HG03196 (cell line): ENCODE measurements around the gene METRN.

ENCODE experiments used
- ATAC-seq: cut with Tn5 transposase; IDR thresholded peaks from one replicate; pipeline ENCODE4 v1.9.1; 2021; ENCODE audit not compliant: unreplicated experiment

Gene METRN

DNA sequence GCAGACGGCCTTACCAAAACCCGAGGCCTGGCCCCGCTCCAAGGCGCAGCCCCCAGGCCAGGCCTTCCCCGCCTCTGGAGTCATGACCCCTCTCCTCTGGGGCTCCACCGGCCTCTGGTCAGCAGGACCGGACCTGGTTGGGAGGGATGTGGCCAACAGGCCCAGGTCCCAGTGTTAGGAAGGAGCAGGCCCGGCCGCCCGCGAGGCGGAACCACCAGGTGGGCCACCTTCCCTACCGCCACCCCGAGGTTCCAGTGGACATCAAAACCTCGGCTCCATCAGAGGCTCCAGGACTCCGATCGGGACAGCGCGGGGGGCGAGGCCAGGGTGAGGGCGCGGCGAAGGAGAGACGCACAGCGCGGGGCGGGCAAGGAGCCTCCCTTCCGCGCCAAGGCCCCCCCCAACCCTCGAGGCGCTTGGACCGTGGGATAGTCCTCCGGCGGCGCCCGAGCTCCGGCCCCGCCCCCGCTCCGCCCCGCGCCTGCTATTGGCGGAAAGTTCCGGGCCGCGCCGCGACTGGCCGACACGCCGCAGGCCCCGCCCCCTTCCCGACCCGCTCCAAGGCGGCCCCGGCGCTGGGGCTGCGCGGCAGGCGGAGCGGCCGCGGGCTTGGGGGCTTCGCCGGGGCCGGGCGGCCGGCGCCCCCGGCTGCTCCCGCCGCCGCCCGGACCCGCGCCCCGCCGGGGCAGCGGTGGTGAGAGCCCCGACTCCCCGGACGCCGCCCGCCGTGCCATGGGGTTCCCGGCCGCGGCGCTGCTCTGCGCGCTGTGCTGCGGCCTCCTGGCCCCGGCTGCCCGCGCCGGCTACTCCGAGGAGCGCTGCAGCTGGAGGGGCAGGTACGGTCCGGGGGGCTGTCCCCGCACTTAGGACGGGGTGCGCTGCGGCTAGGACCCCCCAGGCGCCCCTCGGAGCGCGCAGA lies at the start of gene METRN:
METRN (plus strand) TSS at position 561 of the 919 bp plus-strand sequence; CDS start at position 733, 172 bp downstream.
- ATAC-seq, result peak; percentile 54

DNA sequence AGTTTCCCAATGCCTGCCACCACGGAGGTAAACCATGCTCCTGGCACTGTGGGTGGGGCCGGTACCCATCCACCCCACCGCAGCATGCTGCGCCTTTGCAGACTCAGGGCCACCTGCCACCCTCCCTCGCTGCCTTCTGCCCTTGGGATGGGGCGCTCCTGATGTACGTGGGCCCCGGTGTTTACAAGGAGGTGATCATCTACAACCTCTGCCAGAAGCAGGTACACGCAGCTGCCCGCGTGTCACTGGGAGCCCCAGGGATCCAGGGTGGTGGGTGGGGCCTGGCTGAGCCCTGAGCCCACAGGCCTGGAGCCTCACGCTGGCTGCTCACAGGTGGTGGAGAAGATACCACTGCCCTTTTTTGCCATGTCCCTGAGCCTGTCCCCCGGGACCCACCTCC lies 48.3 kb upstream of the METRN start:
- ATAC-seq, result no peak

GRCh38 chr16:667113-667779 lies 47.7 kb upstream of the METRN start:
- no peak for ATAC-seq

DNA sequence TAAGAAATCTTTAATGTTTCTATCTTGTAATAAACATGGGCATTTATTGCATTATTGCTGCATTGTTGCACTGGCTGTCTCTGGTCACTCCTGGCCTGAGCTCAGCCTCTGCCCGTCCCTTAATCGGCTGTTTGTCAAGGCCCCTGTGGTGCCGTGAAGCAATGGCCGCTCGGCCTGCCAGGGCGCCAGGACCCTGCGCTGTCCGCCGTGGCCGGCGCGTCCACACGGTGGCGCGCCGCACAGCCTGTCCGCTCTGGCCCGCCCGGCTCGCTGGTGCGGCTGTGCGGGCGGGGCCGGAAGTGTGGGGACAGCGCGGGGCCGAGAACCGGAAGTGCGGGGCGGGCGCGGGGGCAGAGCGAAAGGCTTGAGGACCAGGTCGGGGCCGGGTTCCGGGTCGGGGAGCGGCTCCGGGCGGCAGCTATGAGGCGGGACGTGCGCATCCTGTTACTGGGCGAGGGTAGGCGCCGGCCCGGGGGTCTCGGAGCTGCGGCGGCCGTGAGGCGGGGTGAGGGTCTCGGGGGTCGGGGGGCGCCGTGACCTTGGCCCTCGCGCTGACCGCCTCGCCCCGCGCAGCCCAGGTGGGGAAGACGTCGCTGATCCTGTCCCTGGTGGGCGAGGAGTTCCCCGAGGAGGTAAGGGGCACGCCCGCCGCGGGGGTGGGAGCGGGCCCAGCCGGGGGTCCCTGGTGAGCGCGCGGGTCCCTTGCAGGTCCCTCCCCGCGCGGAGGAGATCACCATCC lies 47.0 kb upstream of the METRN start, which contains the start of gene RHOT2:
RHOT2 (plus strand) TSS at position 353 of the 739 bp plus-strand sequence; CDS start at position 421, 68 bp downstream.
- peak; percentile 65 for ATAC-seq

- ATAC-seq, result no peak
Measured at GRCh38 chr16:668519-669171, 46.3 kb upstream of the METRN start.

DNA sequence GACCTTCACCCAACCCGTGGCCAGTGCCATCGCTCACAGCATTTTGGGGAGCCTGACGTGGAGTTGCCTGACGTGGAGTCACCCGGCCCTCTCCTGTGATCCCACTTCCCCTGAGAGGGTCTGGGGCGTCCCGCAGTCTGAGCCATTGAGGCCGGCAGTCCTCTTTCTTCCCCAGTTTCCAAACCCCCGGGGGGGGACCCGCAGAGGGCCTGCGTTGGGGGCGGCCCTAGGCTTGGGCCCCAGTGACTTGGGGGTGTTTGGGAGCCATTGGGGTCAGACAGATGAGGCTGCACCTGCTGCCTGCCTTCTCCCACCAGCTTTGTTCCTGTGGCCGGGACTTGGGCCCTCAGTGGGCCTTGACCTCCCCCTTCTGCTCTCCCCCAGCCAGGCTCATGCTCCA lies 45.3 kb upstream of the METRN start:
- no peak for ATAC-seq

DNA sequence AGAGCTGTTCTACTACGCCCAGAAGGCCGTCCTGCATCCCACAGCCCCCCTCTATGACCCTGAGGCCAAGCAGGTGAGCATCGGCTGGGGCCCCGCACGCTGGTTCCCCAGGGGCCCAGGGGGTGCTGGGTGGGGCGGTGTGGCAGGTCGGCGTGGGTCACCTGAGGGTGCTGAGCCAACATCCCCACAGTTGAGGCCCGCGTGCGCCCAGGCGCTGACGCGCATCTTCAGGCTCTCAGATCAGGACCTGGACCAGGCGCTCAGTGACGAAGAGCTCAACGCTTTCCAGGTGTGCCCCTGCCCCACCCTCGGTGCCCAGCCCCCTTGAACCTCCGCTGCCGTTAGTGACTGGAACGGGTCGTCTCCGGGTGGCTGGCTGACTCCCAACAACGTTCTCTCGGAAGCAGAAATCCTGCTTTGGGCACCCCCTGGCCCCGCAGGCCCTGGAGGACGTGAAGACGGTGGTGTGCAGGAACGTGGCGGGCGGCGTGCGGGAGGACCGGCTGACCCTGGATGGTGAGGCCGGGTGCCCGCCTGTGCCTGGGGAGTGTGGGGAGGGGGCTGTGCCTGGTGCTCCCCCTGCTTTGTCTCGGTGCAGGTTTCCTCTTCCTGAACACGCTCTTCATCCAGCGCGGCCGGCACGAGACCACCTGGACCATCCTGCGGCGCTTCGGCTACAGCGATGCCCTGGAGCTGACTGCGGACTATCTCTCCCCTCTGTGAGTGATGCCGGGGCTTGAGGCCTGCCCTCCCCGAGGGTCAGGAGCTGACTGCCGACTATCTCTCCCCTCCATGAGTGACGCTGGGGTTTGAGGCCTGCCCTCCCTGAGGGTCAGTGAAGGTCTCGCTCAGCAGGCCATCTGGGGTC lies 44.2 kb upstream of the METRN start:
- no peak for ATAC-seq

DNA sequence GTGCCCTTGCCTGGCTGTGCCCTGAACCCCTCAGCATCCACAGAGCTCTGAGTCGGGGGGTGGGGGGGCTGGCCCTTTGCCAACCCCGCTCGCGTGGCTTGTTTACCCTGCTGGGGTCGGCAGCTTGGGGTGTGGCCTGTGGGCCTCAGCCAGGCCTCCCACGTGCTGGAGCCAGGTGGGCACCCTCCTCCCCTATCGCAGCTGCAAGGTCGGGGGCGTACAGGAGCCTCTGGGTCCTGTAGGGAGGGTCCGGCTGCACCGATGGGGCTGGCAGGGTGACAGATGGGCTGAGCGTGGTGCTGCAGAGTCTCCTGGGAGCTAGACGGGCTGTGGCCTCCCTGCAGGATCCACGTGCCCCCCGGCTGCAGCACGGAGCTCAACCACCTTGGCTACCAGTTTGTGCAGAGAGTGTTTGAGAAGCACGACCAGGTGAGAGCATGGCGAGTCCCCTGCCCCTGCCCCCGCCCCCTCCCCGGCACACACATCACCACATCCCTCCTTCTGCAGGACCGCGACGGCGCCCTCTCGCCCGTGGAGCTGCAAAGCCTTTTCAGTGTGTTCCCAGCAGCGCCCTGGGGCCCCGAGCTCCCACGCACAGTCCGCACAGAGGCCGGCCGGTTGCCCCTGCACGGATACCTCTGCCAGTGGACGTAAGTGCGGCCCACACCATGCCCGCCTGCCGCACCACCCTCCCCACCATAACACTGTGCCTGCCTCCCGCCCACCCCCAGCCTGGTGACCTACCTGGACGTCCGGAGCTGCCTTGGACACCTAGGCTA lies 43.4 kb upstream of the METRN start:
- ATAC-seq, result no peak

- ATAC-seq, result no peak
Measured at GRCh38 chr16:672371-672770, 42.5 kb upstream of the METRN start.

DNA sequence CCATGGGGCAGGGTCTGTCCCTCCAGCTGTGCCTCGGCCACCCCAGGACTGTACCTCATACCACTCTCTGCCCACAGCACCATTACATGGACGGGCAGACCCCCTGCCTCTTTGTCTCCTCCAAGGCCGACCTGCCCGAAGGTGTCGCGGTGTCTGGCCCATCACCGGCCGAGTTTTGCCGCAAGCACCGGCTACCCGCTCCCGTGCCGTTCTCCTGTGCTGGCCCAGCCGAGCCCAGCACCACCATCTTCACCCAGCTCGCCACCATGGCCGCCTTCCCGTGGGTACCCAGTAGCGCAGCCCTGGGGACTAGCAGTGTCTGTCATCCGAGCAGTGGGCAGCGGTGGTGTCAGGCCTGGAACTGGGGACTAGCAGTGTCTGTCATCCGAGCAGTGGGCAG lies 42.1 kb upstream of the METRN start:
- no peak for ATAC-seq

GRCh38 chr16:673399-673991 lies 41.4 kb upstream of the METRN start:
- ATAC-seq, result no peak

DNA sequence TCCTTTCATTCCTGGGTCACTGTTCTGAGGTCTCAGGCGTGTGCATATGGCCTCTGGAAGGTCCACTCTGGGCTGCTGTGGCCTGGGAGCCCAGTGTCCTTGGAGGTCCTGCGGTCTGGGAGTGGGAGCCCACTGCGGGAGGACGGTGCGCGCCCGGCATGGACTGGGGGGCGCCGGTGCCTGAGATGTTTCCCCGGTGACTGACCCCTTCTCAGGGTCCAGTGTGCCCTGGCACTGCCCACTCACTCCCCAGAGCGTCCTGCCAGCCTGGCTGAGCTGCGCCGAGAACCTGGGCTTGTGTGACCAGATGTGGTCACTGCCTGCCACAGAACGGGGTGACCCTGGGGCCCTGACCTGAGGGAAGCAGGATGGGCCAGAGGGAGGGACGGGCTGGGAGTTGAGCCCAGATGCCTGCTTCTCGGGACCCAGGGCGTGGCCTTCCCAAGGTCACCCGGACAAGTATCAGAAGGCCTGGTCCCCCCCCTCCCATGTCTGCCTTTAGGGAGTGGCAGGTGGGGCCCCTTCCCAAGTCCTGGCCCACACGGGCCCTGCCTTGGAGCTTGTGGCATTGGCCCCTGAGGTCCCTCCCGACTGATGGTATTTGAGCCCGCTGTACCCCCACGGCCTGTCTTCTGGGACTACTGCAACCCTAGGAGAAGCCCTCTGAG lies 40.6 kb upstream of the METRN start:
- ATAC-seq, result no peak

- no peak for ATAC-seq
Measured at GRCh38 chr16:674968-675883, 39.7 kb upstream of the METRN start, which contains the start of gene RHBDL1. RHBDL1 (plus strand) TSS chr16:675671; CDS start chr16:675791, 120 bp downstream.

DNA sequence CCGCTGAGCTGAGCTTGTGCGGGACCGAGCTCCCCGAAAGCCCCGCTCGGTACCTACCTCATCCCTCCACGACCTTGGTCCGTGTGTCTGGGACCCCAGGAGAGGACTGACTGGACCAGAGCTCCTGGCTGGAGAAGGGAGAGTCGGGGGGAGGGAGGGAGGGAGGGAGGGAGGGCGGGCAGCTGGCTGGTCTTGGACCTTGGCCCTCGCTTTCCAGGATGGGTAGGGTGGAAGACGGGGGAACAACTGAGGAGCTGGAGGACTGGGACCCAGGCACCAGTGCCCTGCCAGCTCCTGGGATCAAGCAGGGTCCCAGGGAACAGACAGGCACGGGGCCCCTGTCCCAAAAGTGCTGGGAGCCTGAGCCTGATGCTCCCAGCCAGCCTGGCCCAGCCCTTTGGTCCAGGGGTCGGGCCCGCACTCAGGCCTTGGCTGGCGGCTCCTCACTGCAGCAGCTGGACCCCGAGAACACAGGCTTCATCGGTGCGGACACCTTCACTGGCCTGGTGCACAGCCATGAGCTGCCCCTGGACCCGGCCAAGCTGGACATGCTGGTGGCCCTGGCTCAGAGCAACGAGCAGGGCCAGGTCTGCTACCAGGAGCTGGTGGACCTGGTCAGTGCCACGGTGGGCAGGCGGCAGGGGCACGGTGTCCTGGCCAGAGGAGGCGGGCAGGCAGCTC lies 38.9 kb upstream of the METRN start:
- ATAC-seq, result no peak

DNA sequence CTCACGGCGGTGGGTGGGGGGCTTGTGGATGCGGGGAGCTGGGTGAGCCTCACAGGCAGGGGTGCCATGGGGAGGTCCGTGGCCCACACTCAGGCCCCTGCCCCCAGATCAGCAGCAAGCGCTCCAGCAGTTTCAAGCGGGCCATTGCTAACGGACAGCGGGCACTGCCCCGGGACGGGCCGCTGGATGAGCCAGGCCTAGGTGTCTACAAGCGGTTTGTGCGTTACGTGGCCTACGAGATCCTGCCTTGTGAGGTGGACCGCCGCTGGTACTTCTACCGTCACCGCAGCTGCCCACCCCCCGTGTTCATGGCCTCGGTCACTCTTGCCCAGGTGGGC lies 38.4 kb upstream of the METRN start:
- ATAC-seq, result no peak

- ATAC-seq, result no peak
Measured at GRCh38 chr16:676913-677312, 38.0 kb upstream of the METRN start.
